Suppressor macrophage treated with lipopolysaccharide for 1 hour (primary cell): ENCODE data around the gene AJAP1.
"Not testable (repeated sequence)": the region's sequence is repeated elsewhere in the genome, so short reads cannot be mapped to it uniquely, and the experiment has no call there.

Source experiments
- DNase-seq, 3 donors: peaks; one replicate each; pipeline ENCODE4 v3.0.0-alpha.2; 2020 to 2022

Gene AJAP1

GRCh38 chr1:4658643-4659628 is 4.5 kb downstream of the AJAP1 start:
- no peak for DNase-seq

GRCh38 chr1:4660917-4661594 is 6.6 kb downstream of the AJAP1 start:
- no peak for DNase-seq

- no peak for DNase-seq
These were observed 7.1 kb downstream of the AJAP1 start for GRCh38 chr1:4661595-4661917.

GRCh38 chr1:4662168-4662567 is 7.8 kb downstream of the AJAP1 start:
- no peak for DNase-seq

- DNase-seq = no peak
These were observed 8.3 kb downstream of the AJAP1 start for GRCh38 chr1:4662723-4663122.

GRCh38 chr1:4664095-4664494 is 9.7 kb downstream of the AJAP1 start:
- DNase-seq = no peak

GRCh38 chr1:4664606-4665005 is 10.2 kb downstream of the AJAP1 start:
- DNase-seq = no peak

- no peak for DNase-seq
These were observed 11.0 kb downstream of the AJAP1 start for GRCh38 chr1:4665456-4665855.

GRCh38 chr1:4666683-4667082 is 12.3 kb downstream of the AJAP1 start:
- DNase-seq = not testable (repeated sequence)

GRCh38 chr1:4668743-4669700 is 14.6 kb downstream of the AJAP1 start:
- DNase-seq = no peak

- DNase-seq = no peak
These were observed 15.9 kb downstream of the AJAP1 start for GRCh38 chr1:4670265-4670664.

- no peak for DNase-seq
These were observed 17.4 kb downstream of the AJAP1 start for GRCh38 chr1:4671828-4672227.

- no peak for DNase-seq
These were observed 19.1 kb downstream of the AJAP1 start for GRCh38 chr1:4673494-4673893.

GRCh38 chr1:4674117-4674516 is 19.7 kb downstream of the AJAP1 start:
- no peak for DNase-seq

- no peak for DNase-seq
These were observed 20.3 kb downstream of the AJAP1 start for GRCh38 chr1:4674676-4675075.

- no peak for DNase-seq
These were observed 21.2 kb downstream of the AJAP1 start for GRCh38 chr1:4675454-4676186.

GRCh38 chr1:4676253-4676652 is 21.8 kb downstream of the AJAP1 start:
- DNase-seq = no peak

GRCh38 chr1:4677608-4678007 is 23.2 kb downstream of the AJAP1 start:
- DNase-seq = no peak

- DNase-seq = no peak
These were observed 23.8 kb downstream of the AJAP1 start for GRCh38 chr1:4678066-4678717.

- no peak for DNase-seq
These were observed 26.6 kb downstream of the AJAP1 start for GRCh38 chr1:4681026-4681425.

GRCh38 chr1:4682607-4683220 is 28.3 kb downstream of the AJAP1 start:
- DNase-seq = no peak
